Camera-type eye (tissue), 1 donor: ENCODE measurements around the gene RBPMS2. TPM values are rescaled to one million over a fixed set of nuclear protein-coding genes. Genes with fewer than 3 reads are reported as not detected.

Source experiments
- total RNA-seq: library from RNA; depleted of rRNA; stranded (reverse); fragments of >200 nt; gene quantifications from one replicate; pipeline ENCODE4 v1.2.3, GENCODE V29; 2014

The RBPMS2 gene
- 0.93 TPM for total RNA-seq

DNA sequence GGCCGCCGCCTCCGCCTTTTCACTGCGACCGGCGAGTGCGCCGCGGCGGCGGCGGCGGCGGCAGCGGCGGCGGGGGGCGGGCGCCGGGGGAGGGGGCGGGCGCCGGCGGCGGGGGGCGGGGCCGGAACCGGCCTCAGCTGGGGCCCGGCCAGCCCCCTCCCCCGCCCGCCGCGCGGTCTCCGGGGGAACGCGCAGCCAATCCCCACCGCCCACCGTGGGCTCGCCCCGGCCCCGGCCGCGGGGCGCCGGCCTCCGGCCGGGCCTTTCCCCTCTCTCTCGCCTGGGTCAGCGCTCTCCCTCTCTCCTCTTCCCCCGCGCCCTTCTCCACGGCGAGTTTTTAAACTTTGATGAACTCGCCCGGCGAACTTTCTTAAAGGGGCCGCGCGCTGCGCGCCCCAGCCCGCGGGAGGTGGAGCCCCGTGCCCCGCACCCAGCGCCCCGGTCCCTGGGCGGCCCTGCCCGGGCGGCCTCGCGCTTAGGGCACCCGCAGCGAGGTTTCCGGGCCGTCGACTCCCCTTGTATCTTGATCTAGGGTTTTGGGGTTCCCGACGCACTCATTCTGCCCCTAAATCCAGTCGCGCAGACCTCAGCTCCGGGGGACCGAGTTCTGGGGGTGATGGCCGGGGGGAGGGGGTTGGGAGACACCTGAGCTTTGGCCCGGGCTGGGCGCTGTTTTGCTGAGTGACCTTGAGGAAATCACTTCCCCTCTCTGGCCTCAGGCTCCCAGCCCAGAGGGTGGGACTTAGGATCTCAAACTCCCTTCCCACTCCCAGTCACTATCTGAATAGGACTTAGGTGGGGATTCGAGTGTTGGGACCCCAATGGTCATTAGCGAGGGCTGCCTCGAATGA lies at the start of gene RBPMS2:
Gene RBPMS2, minus strand, starts transcription at position 39 of the 851 bp plus-strand sequence. CDS start 270 bp downstream, outside the sequence.

Other genes starting within 250 kb of the RBPMS2 start
- 5.7 TPM for gene PIF1, start 50.1 kb upstream of the RBPMS2 start, total RNA-seq
- gene PLEKHO2, start 66.3 kb upstream of the RBPMS2 start, total RNA-seq = 34.1 TPM
- gene ANKDD1A, start 136.3 kb upstream of the RBPMS2 start, total RNA-seq = 10.4 TPM
- gene SPG21, start 214.3 kb upstream of the RBPMS2 start, total RNA-seq = 77.7 TPM